HCT116 (cell line): Measurements from ENCODE around the gene FAT1. TPM values are rescaled to one million over a fixed set of nuclear protein-coding genes. Genes with fewer than 3 reads are reported as not detected.

Experiments
- ATAC-seq: fragments of 200-7000 bp; cut with Tn5 transposase; 2 replicates; pipeline ENCODE4 v1.9.1; 2020; ENCODE audit warnings: mild to moderate bottlenecking, moderate library complexity
- BruUV-seq: library from RNA; stranded (reverse); fragments of 400-500 nt; replicated peaks from 2 replicates; lab custom pipeline; 2021; lab: Mats Ljungman, UMichigan
- CTCF ChIA-PET: fragments of 300-600 bp; sonication (Branson Sonifier 250); formaldehyde crosslinking; loops from one replicate; lab custom pipeline; 2021; ENCODE audit warnings: antibody characterized with exemption; lab: Charles Lee
- POLR2A ChIA-PET: fragments of 300-600, 350-600 bp; sonication (Branson Sonifier 250); formaldehyde crosslinking; loops from one replicate; lab custom pipeline; 2021; ENCODE audit warnings: antibody characterized with exemption; lab: Charles Lee
- RAD21 ChIA-PET, 2 experiments: fragments of 300-600 bp; sonication (Branson Sonifier 250); formaldehyde crosslinking; loops; one replicate each; lab custom pipeline; 2023; ENCODE audit warnings: low total read pairs in 2 of 2; ENCODE audit not compliant: uncharacterized antibody in 2 of 2, unreplicated experiment in 2 of 2, low non-redundant PET in 1 of 2; lab: Charles Lee
- DNase-seq: peaks from one replicate; pipeline ENCODE4 v3.0.0-alpha.2; 2010; ENCODE audit warnings: low read depth, low spot score
- H2AFZ ChIP-seq: fragments of 200-600 bp; shearing (Covaris generic), sonication (generic); 2 replicates; pipeline ENCODE4 v1.6.1; 2017; ENCODE audit warnings: low read depth, mixed run types, mixed read lengths, antibody characterized with exemption, low read length; ENCODE audit not compliant: poor library complexity, severe bottlenecking
- H3K27ac ChIP-seq: 2 replicates; pipeline ENCODE4 v1.5.1; 2012; ENCODE audit warnings: low read depth, low read length
- H3K27me3 ChIP-seq: fragments of 200-600 bp; sonication (generic); 2 replicates; pipeline ENCODE4 v1.6.1; 2016; ENCODE audit warnings: mixed run types, low read length, mixed read lengths; ENCODE audit not compliant: insufficient read depth
- H3K36me3 ChIP-seq, 2 experiments: fragments of 200-500 bp in 1 of 2; fragments of 200-600 bp in 1 of 2; sonication (Bioruptor generic) in 1 of 2; sonication (generic) in 1 of 2; 2 replicates each; pipeline versions ENCODE4 v1.5.1 to v1.6.1; 2014 to 2016; ENCODE audit warnings: low read length in 2 of 2, inconsistent platforms in 1 of 2, mixed read lengths in 1 of 2, mixed run types in 1 of 2; ENCODE audit not compliant: insufficient read depth in 2 of 2, control insufficient read depth in 1 of 2
- H3K4me1 ChIP-seq, 2 experiments: fragments of 200-600 bp in 1 of 2; sonication (generic) in 1 of 2; 2 replicates each; pipeline versions ENCODE4 v1.5.1 to v1.6.1; 2012 to 2017; ENCODE audit warnings: low read length in 2 of 2, inconsistent platforms in 1 of 2, mild to moderate bottlenecking in 1 of 2, mixed read lengths in 1 of 2, mixed run types in 1 of 2, moderate library complexity in 1 of 2; ENCODE audit not compliant: insufficient read depth in 2 of 2, control insufficient read depth in 1 of 2
- H3K4me2 ChIP-seq: fragments of 200-600 bp; sonication (generic); 2 replicates; pipeline ENCODE4 v1.6.1; 2017; ENCODE audit warnings: mixed run types, low read length, mixed read lengths
- H3K4me3 ChIP-seq, 2 experiments: fragments of 200-600 bp in 1 of 2; sonication (generic) in 1 of 2; replicated peaks in 1 of 2; 2 replicates each; pipeline ENCODE4 v1.5.1; 2011 to 2016; ENCODE audit warnings: low read length in 2 of 2, control low read depth in 1 of 2, low read depth in 1 of 2, mild to moderate bottlenecking in 1 of 2, mixed read lengths in 1 of 2, mixed run types in 1 of 2
- H3K79me2 ChIP-seq: fragments of 200-600 bp; sonication (generic); 2 replicates; pipeline ENCODE4 v1.6.1; 2017; ENCODE audit warnings: mild to moderate bottlenecking, mixed run types, low read length, moderate library complexity, mixed read lengths; ENCODE audit not compliant: insufficient read depth
- H3K9ac ChIP-seq: fragments of 200-600 bp; sonication (generic); 2 replicates; pipeline ENCODE4 v1.6.1; 2016; ENCODE audit warnings: low read length, mixed read lengths
- H3K9me2 ChIP-seq: fragments of 200-600 bp; sonication (generic), shearing (Covaris generic); 2 replicates; pipeline ENCODE4 v1.6.1; 2017; ENCODE audit warnings: mixed run types, mild to moderate bottlenecking, moderate library complexity; ENCODE audit not compliant: insufficient read depth
- H3K9me3 ChIP-seq, 2 experiments: fragments of 200-500 bp in 1 of 2; fragments of 200-600 bp in 1 of 2; sonication (Bioruptor generic) in 1 of 2; sonication (generic) in 1 of 2; 2 replicates each; pipeline ENCODE4 v1.6.1; 2014 to 2017; ENCODE audit warnings: low read length in 2 of 2, mixed read lengths in 2 of 2, inconsistent platforms in 1 of 2, low read depth in 1 of 2, mild to moderate bottlenecking in 1 of 2, mixed run types in 1 of 2, moderate library complexity in 1 of 2; ENCODE audit not compliant: control insufficient read depth in 1 of 2, insufficient read depth in 1 of 2
- H4K20me1 ChIP-seq: fragments of 200-600 bp; sonication (generic), shearing (Covaris generic); 2 replicates; pipeline ENCODE4 v1.6.1; 2017; ENCODE audit warnings: mixed run types, mild to moderate bottlenecking, moderate library complexity; ENCODE audit not compliant: insufficient read depth
- CBX3 ChIP-seq: IDR thresholded peaks from 2 replicates; pipeline ENCODE4 v1.6.1; 2012; ENCODE audit warnings: low read depth
- EGR1 ChIP-seq: IDR thresholded peaks from 2 replicates; pipeline ENCODE4 v1.6.1; 2012; ENCODE audit warnings: low read depth
- ELF1 ChIP-seq: IDR thresholded peaks from 2 replicates; pipeline ENCODE4 v1.6.1; 2012; ENCODE audit warnings: low read depth, borderline replicate concordance
- EZH2 ChIP-seq: fragments of 200-600 bp; sonication (generic); IDR thresholded peaks from 2 replicates; pipeline ENCODE4 v1.6.1; 2017; ENCODE audit warnings: antibody characterized with exemption, mixed run types
- FOSL1 ChIP-seq: IDR thresholded peaks from 2 replicates; pipeline ENCODE4 v1.6.1; 2012; ENCODE audit warnings: low read depth
- JUND ChIP-seq: IDR thresholded peaks from 2 replicates; pipeline ENCODE4 v1.6.1; 2012
- MAX ChIP-seq: IDR thresholded peaks from 2 replicates; pipeline ENCODE4 v1.6.1; 2012
- POLR2A ChIP-seq: IDR thresholded peaks from 2 replicates; pipeline ENCODE4 v1.7.0; 2011; ENCODE audit warnings: borderline replicate concordance; ENCODE audit not compliant: insufficient read depth, insufficient read length; ENCODE audit errors: extremely low read depth
- RAD21 ChIP-seq: IDR thresholded peaks from 2 replicates; pipeline ENCODE4 v1.6.1; 2012; ENCODE audit warnings: low read depth, mild to moderate bottlenecking
- SRF ChIP-seq: IDR thresholded peaks from 2 replicates; pipeline ENCODE4 v1.6.1; 2012; ENCODE audit warnings: low read depth
- ZBTB33 ChIP-seq: IDR thresholded peaks from 2 replicates; pipeline ENCODE4 v1.6.1; 2011; ENCODE audit warnings: mild to moderate bottlenecking, low read length, moderate library complexity; ENCODE audit not compliant: insufficient replicate concordance; ENCODE audit errors: extremely low read depth
- ZNF274 ChIP-seq: fragments of 200-500 bp; sonication (Bioruptor generic); IDR thresholded peaks from 2 replicates; pipeline ENCODE4 v1.6.1; 2014; ENCODE audit warnings: mild to moderate bottlenecking, low read depth, low read length, inconsistent platforms
- intact Hi-C: fragments of 100-400 bp; cut with micrococcal nuclease; formaldehyde crosslinking; loops from 2 replicates; pipeline ENCODE4 v1.10.0; 2022
- total RNA-seq: library from RNA; stranded (reverse); gene quantifications from one replicate; pipeline ENCODE4 v1.2.1, GENCODE V29; 2021; ENCODE audit not compliant: unreplicated experiment
- TF ChIP-seq, protein P1 (sequence below): IDR thresholded peaks from 2 replicates; pipeline ENCODE4 v1.6.1; 2012

FAT1 gene
- total RNA-seq, 1 experiment from 2014 or later, result 676 TPM

DNA sequence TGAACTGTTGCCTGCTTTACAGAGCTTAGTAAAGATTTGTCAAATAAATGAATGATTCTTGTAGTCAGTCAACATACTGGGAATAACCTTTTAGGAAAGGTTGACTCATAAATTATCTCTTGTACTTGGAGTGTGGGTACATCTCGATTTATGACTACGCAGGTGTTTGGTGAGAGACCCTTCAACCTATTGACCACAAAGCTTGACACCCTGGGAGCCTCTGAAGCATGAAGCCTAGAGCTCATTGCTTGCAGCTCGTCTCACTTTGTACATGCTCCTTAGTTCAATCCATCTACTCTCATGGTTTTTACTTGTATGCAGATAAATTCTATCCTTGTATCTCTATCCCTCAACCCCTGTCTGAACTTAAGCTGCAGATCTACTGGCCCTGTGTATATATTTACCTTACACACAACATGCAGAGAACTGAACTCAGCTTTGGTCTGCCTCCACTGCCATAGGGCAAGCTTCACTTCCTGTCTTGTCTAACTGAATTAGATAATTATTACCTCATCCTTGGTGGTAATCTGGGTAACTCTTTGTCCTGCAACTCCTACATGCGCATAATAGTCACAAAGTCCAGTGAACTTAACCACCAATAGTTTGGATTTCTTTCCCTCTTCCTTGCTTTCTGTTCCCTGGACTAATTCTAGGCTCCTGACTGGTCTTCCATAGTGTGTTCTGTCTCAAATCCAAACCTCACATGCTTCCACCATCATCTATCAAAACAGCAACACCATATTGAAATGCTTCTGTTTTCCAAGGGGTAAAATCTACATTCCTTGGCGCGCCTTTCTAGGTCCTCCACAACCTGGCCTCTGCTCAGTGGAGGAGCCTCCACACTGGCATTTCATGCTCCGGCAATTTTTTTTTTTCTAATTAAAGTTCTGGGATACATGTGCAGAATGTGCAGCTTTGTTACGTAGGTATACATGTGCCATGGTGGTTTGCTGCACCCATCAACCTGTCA lies 32.2 kb upstream of the FAT1 start:
- no peaks in the 10 kb centered on the region for H3K79me2 ChIP-seq
- H4K20me1 ChIP-seq, result no peaks in the 10 kb centered on the region
- DNase-seq (no peak), ATAC-seq (no peak)
- intact Hi-C loops, result no loop called here
- ChIA-PET POLR2A (no interaction called here), RAD21 (no interaction called here), CTCF (no interaction called here)
- no peaks in the 10 kb centered on the region for H3K4me1 ChIP-seq
- no peaks in the 10 kb centered on the region for H3K36me3 ChIP-seq
- no peak overlapping the region for H2AFZ ChIP-seq
- TF ChIP-seq ZNF274, result no peak
- no peak for TF ChIP-seq FOSL1
- TF ChIP-seq ZBTB33, result no peak
- TF ChIP-seq EGR1, result no peak
- no peak for TF ChIP-seq ELF1
- TF ChIP-seq SRF, result no peak
- TF ChIP-seq RAD21, result no peak
- TF ChIP-seq, protein P1, sequence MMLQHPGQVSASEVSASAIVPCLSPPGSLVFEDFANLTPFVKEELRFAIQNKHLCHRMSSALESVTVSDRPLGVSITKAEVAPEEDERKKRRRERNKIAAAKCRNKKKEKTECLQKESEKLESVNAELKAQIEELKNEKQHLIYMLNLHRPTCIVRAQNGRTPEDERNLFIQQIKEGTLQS, result no peak
- TF ChIP-seq MAX, result no peak
- TF ChIP-seq POLR2A, result no peak
- TF ChIP-seq EZH2, result no peak
- TF ChIP-seq CBX3, result no peak
- TF ChIP-seq JUND, result no peak
- H3K9me2 ChIP-seq, result no peaks in the 10 kb centered on the region
- H3K27me3 ChIP-seq, result no peaks in the 10 kb centered on the region
- no peak overlapping the region for H3K4me3 ChIP-seq
- H3K4me2 ChIP-seq, result no peak overlapping the region
- H3K27ac ChIP-seq, result no peak overlapping the region
- no peak overlapping the region for H3K9ac ChIP-seq
- no TSS peak for BruUV-seq
- H3K9me3 ChIP-seq, result no peaks in the 10 kb centered on the region
